GM20000 (cell line): ENCODE results near the gene RC3H2.
"Not testable (repeated sequence)": the region's sequence is repeated elsewhere in the genome, so short reads cannot be mapped to it uniquely, and the experiment has no call there.

Experiments
- DNase-seq: peaks from one replicate; pipeline ENCODE4 v3.0.0; 2012; ENCODE audit warnings: low spot score
- CTCF ChIP-seq: IDR thresholded peaks from 2 replicates; pipeline ENCODE4 v1.5.1; 2012; ENCODE audit warnings: mild to moderate bottlenecking, control low read depth; ENCODE audit errors: extremely low read depth, missing control alignments

Gene RC3H2

GRCh38 chr9:122819791-122820489 lies 85.2 kb downstream of the RC3H2 start:
- no peak for TF ChIP-seq CTCF
- no peak for DNase-seq

GRCh38 chr9:122819326-122819725 lies 85.8 kb downstream of the RC3H2 start:
- DNase-seq, result no peak
- no peak for TF ChIP-seq CTCF

GRCh38 chr9:122816163-122816867 lies 88.8 kb downstream of the RC3H2 start:
- TF ChIP-seq CTCF, result no peak
- no peak for DNase-seq

DNA sequence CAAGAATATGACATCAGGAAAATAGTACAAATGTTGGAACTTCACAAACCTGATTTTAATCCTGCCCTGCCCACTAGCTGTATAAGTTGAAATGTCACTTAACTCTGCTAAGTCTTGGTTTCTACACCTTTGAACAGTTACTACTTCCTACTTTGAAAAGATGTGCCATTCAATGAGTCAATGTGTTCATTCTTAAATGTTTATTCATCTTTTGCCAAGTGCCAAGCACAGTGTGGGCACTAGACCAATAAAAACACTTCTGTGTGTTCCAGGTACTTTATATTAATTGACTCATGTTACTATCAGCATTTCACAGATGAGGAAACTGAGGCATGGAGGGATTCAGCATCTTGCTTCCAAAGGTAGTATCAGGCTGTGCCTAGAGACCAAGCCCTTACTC lies 89.6 kb downstream of the RC3H2 start:
- no peak for TF ChIP-seq CTCF
- DNase-seq, result no peak

DNA sequence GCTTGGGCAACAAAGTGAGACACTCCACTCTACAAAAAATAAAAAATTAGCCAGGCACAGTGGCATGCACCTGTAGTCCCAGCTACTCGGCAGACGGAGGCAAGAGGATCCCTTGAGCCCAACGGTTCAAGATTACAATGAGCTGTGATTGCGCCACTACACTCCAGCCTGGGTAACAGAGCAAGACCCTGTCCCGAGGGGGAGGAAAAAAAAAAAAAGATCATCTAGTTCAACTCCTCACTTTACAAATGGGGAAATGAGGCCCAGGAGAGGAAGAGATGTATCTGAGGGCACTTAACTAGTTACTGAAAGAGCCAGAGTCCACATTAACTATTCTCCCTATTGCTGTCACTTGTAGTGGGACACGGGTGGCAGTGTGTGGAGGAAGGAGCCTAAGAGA lies 90.6 kb downstream of the RC3H2 start:
- no peak for TF ChIP-seq CTCF
- no peak for DNase-seq

- DNase-seq, result no peak
- TF ChIP-seq CTCF, result no peak
Observed at GRCh38 chr9:122812736-122813135, 92.4 kb downstream of the RC3H2 start.

DNA sequence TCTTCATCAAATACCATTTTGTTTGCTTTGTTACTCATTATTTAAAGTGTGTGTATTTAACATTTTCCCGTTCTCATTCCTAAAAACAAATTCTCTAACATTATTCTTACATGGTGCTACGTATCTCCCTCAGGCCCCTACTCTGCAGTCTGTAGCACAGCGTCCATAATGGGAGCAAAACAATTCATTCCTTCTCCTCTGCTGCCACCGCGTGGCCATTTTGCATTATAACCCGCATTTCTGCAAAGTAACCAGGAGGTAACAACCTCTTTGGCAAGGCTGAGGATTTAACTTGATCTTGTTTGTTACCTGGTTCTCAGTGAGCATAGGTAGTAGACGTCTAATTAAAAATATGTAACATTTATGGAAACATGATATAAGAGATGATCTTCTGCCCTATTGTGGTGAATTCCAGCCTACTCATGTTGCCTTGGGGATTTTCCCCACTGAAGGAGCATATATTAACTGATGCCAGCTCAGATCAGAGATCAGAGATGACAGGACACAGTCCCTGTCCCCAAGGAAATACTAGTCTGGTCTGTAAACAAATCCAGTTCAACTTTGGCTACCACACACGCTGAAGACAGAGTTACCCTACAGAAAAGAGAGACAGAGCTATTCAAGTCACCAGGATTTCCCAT lies 94.7 kb downstream of the RC3H2 start:
- DNase-seq, result peak; percentile 78
- TF ChIP-seq CTCF, result peak; percentile 72

DNA sequence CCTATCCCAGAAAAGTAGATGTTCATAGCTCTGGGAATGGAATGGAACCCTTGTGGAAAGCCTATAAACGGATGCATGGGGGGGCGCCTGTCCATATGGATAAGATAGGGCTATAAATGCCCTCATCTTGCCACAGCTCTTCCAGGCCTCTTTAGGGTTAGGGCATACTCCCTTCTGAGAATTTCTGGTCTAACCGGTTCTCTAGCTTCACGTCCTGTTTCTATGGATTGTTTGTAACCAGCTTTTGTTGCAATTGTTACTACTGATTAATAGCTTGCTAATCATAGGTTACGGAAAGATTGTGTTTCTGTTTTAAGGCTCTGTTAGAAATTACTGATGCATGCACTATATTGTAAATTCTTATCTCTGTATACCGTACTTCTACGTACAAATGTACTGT lies 95.9 kb downstream of the RC3H2 start:
- DNase-seq, result not testable (repeated sequence)
